ENCODE data around the gene GJB5.
"Not testable (repeated sequence)": the region's sequence is repeated elsewhere in the genome, so short reads cannot be mapped to it uniquely, and the experiment has no call there.

Gene GJB5

DNA sequence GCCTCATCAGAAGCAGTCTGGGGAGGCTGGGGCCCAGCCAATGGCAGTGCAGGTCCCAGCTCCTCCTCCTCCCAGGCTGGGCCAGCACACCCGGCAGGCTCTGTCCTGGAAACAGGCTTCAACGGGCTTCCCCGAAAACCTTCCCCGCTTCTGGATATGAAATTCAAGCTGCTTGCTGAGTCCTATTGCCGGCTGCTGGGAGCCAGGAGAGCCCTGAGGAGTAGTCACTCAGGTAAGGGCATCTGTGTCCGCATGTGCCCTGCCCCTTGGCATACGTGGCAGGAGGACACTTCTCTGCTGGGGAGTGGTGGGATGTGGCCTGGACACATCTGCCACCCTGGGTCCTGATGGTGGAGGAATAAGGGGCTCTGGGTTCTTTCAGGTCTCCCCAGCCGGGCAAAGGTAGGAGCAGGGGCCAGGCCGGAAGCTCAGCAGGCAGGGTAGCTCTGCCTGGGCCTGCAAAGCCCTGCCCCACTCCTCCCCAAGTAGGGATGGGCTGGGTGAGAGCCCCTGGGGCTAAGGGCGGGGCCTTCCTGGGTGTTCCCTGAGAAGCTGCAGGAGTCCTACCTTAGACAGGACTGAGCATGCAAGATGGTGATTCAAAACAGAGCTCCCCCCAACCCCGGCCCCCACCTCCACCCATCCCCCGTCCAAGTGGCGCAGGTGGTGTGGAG, at the start of gene GJB5:
TSS of gene GJB5 (plus strand) at position 84 of the 674 bp plus-strand sequence. CDS start 2,284 bp downstream, outside the sequence.
- DNase-seq (ENCODE audit: low spot score) = peak; percentile 44

DNA sequence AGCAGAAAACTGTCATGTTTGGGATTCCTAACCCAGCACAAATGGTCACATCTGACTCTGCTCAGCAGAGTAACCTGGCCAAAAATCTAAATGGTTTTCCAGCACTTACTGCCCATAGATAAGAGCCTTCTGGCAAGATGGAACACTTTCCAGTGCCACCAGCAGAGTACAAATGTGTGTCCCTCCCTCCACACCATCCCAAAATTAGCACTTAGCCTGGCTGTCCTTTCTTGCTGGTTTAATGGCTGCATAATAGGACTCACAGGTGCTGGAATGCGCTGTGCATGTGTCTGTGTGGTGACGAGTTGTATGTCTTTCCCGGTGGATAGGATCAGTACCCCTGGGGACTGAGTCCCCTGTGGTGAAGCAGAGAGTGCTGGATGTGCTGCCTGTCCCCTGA, 49.8 kb upstream of the GJB5 start:
- no peak for DNase-seq (ENCODE audit: low spot score)

DNA sequence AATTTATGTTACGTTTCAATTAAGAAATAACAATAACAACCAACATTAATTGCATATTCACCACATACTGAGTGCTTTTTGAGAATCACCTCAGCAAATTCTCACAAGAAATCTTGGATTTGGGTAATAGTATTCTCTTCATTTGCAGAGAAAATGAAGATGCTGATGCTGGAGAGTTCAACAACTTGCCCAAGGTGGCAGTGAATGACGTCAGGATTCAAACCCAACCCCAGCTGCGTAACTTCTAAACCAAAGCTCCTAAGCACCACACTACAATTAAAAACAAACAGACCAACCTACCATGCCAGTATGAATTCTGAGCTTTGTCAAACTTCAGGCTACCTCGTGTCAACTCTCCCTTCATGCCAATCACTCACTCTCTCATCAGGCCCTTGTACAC, 46.7 kb upstream of the GJB5 start:
- no peak for DNase-seq (ENCODE audit: low spot score)

DNA sequence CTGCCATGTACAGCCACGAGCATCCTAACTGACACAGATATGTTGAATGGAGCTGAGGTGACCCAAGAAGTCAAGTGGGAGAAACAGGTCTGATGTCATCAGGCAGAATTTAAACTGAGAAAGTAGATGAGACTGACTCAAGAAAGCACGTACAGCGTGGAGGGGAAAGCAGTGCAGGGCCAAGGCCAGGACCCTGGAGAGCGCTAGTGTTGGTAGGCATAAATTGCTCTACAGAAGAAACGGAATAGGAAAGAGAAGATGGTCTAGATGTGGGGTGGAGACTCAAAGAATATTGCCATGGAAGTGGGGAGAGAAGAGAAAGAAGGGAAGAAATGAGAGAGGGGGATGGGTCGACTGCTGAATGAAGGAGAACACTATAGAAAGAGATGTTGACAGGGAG, 45.3 kb upstream of the GJB5 start:
- peak; percentile 67 for DNase-seq (ENCODE audit: low spot score)

DNA sequence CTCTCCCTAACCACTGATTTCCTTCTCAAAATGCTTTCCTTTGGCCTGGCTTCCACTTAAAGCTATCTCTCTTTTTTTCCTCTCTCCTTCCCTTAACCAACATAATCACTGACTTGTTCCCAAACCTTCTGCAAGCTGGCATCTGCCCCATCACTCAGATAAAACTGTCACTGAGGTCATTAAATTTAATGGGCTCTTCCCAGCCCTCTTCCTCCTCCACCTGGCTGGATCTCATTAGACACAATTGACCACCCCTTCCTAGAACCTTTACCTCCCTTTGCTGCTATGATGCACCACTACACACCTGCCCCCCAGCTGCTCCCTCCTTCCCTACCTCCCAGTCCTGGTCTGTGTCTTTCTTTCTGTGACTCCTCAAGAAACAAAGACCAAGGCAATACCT, 44.0 kb upstream of the GJB5 start:
- DNase-seq (ENCODE audit: low spot score) = no peak

DNA sequence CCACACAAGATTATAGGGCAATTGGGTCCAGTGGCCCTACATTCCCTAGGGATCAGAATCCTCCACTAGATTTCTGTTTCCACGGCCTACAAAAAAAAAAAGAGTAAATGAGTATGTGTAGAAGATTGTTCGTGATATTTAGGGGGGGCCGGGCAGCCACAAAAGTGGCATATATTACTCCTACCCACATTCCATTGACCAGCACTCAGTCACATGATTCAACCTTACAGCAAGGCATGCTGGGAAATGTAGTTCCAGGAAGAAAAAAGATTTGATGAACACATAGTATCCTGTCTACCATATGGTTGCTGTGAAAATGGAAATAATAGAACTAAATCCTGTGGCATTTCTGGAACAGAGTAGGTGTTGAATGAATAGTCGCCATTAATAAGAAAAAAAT, 43.4 kb upstream of the GJB5 start:
- DNase-seq (ENCODE audit: low spot score) = peak; percentile 17

DNA sequence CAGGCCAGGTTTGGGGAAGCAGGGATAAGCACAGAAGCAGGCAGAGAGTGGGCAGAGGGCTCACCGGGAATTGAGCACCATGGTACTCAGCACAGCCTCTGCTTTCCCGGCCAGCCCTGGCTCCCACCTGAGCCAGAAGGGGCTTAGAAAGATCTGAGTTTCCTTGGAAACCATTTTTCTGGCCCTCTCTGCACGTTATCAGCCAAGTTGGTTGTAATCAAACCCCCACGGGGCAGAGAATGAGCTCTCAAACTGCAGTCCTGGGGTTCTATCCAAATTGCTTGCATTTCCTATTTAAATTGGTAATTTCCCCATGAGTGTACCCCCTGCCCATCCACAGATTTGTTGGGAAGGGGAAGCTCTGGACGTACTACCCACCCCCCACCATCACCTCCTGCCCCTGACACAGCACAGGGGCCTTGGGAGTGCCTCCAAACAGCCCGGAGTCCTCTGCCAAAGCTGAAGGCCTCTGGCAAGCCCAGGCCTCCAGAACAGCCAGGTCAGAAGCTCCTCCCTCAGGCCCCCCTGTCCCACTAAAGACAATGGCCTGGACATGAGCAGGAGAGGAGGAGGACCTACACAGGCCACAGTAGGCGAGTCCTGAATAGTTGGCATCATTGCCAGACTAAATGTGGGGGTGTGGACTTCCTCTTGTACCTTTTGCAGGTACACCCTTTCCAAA, 42.7 kb upstream of the GJB5 start:
- DNase-seq (ENCODE audit: low spot score) = no peak

DNA sequence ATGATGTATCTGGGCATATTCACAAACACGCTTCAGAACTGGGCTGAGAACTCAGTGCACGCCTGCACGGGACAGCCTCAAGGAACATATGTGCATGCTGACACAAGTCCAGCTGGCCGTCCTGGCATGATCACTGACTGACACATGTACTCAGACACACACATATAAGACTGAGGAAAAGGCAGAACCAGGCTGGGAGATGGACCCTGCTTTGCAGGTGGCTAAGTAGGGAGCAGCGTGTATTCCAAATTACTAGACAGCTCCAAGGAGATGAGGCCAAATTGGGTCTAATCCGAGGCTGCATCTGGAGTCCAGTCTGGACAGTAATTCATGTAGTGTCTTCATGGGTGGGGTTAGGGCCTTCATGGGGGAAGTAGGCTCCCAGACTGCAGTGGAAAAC, 41.4 kb upstream of the GJB5 start:
- DNase-seq (ENCODE audit: low spot score) = no peak

DNA sequence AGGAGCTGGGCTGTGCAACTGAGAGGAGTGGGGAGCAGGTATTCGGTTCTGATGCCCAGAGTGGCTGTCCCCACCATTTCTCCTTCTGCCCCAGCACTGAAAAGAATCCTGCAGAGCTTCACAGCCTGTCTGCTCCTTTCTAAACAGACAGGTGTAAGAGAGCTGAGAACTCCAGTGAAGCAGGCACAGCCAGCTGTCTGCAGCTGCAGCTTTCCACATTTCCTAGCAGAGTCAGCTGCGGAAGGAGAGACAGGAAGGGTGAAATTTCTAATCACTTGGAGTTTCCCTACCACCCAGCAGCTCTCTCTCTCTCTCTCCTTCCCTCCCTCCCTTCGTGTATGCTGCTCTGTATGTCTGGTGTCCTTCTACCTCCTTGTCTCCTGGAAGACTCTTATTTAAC, 40.5 kb upstream of the GJB5 start:
- DNase-seq (ENCODE audit: low spot score) = no peak

DNA sequence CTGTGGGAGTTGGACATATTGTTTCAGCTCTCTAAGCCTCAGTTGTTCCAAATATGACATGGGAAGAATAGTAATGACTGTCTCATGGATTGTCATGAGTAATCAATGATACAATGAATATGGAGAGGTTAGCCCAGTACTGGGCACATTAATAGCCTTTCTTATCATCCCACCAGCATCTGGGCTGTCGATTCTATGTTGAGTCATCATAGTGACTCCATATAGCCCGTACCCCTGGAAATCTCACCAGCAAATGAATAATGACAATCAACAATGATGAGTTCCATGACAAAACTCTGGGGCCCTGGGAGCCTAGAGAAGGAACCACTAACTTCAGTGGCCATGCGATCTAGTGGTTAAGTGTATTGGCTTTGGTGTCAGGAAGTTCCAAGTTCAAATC, 39.7 kb upstream of the GJB5 start:
- DNase-seq (ENCODE audit: low spot score) = no peak

DNA sequence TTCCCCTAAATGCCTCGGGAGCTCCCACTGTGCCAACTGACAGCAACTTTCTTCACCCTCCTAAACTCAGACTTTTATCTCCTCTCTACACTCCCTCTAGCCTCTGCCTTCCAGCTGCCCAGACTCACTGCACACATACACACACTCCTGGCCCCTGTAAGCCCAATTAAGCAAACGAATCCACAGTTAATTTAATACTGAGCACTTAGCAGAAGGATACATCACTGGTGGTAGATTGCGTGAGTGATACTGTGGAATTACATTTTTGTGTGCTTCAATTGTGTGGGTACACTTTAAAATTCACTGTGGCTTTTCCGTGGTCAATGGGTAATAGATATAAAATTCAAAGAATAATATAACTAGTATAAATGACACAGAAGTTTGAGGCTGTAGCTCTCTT, 33.6 kb upstream of the GJB5 start:
- no peak for DNase-seq (ENCODE audit: low spot score)

DNA sequence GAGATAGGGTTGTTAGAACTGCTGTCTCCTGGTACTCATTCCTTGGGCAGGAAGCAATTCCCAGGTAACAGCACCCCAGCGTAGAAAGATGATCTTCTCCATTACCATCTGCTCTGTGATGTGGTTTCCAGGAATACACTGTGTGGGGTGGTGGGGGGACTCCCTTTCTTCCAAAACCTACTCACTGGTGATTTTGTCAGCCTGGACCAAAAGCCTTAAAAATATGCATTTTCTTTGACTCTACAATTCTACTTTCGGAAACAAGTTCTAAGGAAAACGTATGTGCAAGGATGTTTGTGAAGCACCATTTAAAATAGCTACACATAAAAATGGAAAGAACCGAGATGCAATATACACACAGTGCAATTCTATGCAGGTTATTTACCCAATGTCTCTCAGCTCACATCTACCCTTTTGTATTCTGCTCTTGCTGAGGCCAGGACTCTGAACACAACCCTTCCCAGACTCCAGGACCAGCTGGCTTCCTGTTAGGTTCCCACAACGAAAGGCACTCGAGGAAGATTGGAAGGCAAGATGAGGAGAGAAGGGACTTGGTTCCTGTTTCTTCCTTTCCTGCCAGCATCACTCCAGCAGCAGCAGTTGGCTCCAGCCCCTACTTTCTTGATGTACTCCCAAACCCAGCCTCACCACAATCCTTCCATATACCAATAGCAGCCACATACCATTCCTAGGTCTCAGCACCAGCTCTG, 33.0 kb upstream of the GJB5 start:
- no peak for DNase-seq (ENCODE audit: low spot score)

DNA sequence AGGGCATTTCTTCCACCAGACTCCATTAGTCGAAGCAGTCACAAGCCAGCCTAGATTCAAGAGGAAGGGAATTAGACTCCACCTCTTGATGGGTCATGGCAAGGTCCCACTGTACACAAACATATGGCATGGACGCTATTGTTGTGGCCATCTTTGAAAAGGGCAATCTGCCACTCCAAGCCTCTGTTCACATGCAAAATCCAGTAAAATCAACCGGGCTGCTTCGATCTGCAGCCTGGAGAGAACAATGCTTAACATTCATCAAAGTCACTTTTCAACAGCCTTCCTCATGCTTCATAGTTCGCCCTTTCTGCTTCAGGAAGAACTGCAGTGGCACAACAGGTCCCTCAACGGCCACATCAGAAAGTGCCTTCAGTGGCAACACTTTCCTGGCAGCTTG, 28.0 kb upstream of the GJB5 start:
- no peak for DNase-seq (ENCODE audit: low spot score)

DNA sequence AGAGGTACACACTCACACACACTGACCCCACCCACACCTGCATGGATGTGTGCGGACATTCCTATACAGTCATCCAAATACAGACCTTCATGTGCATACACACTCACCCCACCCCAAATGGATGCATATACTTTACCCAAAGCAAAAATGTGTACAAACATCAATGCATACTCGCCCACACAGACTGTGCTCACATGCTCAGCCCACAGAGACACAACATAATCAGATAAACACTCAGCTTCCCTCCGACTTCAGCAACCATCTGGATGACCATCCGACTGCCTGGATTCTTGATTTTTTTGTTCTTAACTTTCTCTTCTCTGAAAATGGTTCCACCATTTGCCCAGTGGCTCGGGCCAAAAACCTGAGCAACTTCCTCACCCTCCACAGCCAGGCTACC, 24.4 kb upstream of the GJB5 start:
- DNase-seq (ENCODE audit: low spot score) = no peak

DNA sequence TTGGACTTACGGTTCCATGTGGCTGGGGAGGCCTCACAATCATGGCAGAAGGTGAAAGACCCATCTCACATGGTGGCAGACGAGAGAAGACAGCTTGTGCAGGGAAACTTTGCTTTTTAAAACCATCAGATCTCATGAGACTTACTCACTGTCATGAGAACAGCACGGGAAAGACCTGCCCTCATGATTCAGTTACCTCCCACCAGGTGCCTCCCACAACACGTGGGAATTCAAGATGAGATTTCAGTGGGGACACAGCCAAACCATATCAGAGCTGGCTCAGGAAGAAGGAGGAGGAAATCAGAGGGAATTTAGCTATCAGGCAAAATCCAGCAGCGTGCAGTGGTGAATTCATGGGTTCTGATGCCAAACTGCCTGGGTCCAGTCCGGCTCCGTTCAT, 22.0 kb upstream of the GJB5 start:
- DNase-seq (ENCODE audit: low spot score) = not testable (repeated sequence)

DNA sequence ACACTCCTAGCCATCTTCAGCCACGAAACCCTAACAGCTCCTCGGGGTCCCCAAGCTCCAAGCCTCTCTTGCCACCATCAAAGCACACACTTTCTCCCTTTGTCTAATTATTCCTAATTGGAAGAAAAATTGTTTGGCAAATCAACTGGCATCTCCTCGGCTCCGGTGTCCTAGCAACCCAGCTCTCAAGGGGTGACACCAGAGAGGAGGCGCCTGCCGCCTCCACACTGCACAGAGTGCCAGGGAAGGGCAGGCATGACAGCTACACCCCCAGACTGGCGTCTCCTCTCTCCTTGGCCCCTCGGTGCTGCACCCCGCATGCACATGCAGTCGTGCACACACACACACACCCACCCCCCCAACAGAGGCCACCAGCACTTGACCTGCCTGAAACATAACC, 18.2 kb upstream of the GJB5 start:
- no peak for DNase-seq (ENCODE audit: low spot score)

DNA sequence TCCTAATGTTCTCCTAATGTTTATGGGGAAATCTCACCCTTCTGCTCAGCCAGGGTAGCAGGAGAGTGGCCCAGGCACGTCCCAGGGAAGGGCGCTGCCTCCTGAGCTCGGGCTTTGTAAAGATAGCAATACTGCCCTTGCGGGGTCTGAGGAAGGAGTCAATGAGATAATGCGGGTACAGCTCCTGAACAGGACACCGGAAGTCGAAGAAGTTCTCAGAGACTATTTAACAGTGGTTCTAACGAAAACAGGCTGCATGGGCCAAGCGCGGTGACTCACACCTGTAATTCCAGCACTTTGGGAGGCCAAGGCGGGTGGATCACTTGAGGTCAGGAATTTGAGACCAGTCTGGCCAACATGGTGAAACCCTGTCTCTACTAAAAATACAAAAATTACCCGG, 17.6 kb upstream of the GJB5 start:
- DNase-seq (ENCODE audit: low spot score) = not testable (repeated sequence)

DNA sequence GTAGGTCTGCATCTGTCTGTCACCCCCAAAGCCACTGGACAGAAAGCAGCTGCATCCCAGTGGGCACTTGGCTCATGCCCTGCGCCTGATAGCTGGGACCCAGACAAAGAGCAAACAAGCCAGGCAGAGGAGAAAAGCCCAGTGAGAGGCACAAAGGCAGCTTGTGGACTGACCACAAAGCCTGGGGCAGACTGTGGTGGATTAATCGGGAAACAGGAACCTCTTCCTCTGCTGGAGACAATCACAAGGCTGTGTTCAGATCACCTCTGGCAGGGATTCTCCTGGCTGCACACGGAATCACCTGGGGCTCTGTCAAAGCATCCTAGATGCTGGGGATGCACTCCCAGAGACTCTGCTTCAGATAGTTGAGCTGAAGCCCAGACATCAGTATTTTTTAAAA, 15.2 kb upstream of the GJB5 start:
- DNase-seq (ENCODE audit: low spot score) = no peak

DNA sequence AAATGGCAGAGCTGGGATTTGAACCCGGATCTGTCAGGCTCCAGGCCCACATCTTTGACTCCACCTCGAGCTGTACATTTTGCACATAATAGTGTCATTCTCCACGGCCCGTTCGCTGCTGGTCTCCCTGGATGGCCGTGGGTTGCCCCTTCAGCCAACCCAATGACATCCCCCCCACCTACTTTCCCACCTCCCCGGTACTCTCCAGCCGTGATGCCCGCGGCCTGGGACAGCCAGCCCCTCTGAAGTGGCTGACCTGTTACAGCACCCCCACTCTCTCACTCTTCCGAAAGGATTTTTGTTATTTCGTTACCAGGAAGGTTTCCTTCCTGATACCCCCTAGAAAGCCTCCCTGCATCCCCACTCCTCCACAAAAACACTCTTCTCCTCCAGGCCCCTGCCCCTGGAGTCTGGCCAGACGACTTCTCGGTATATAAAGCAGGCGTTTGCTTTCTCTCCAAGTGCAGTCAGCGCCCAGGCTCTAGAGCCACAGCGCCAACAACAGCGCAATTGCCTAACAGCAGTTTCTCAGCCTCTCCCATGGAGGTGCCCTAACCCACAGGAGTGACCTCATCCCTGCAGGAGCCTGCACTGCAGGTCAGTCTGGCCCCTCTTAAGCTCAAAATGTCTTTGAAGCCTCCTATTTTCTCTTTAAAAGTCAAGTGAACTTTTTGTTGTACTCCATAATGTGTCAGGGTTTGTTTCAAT, 14.5 kb upstream of the GJB5 start:
- peak; percentile 62 for DNase-seq (ENCODE audit: low spot score)

DNA sequence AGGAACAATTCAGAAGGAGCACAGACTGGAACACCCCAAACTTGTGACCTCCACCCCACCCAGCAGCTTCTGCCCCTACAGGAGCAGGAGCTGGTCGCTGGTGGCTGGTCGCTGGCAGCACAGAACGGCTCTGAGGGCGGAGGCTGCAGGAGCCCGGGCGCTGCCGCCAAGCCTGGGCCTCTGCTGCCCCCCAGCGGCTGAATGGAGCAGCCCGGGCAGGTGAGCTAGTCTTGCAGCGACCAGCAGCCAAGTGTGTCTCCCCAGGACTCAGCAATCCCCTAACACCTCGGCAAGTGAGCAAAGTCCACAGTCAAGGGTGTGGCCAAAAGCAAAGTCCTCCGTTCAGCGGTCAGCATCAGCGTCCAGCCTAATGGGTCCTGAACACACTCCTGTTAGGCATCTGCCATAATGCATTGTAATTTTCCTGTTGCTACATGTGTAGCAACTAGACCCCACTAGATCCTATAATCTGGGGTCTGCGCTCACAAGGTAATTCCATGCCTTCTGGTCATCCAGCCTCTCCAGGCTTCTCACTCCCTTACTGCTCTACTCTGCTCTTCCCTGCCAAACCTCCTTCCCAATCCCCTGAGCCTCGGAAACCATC, 12.1 kb upstream of the GJB5 start:
- peak; percentile 97 for DNase-seq (ENCODE audit: low spot score)

DNA sequence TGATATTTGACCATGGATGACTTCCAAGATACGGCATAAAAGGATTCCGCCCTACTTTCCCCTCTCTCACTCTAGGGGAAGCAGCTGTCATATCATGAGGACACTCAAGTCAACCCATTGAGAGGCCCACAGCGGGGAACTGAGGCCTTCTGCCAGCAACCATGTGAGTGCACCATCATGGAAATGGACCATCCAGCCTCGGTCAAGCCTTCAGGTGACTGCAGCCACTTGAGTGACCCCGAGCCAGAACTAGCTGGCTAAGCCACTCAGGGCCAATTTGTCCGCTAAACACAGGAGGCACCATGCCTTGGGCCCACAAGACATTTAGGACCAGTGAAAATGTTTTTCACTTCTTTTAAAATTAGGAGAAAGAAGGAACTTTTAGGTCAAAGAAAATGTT, 11.1 kb upstream of the GJB5 start:
- DNase-seq (ENCODE audit: low spot score) = no peak

DNA sequence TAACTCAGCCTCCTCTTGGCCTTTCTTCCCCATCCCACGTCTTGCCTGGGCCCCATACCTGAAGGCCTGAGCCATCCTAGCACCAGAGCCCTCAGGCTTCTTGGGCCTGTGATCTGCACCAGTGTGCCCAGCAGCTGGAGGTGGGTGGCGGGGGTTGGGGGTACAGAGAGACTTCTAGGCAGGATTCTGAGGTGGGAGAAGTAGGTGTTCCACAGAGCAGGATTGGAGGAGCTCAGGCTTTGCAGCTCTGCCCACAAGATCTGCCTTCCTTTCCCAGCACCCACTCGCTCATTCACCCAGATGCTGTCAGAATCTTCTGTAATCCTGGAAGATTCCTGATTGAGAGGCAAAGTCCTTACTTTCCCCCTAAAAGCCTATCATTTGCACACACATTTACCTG, 10.0 kb upstream of the GJB5 start:
- no peak for DNase-seq (ENCODE audit: low spot score)

All from iPS-NIHi11 (cell line).